ENCODE measurements around the gene GALNT6. TPM values are rescaled to one million over a fixed set of nuclear protein-coding genes. Genes with fewer than 3 reads are reported as not detected.
A peak's percentile ranks its signal among the peaks of the same experiment; 100 is the strongest.

GALNT6 gene
- total and polyA plus RNA-seq, 8 donors: 3.4 to 155 (median 24.6) TPM

GRCh38 chr12:51358496-51358895 is 32.7 kb downstream of the GALNT6 start:
- intact Hi-C loops (cut with DNase I; ENCODE audit: low total_unique reads): no loop called here

GRCh38 chr12:51357374-51358047 is 33.7 kb downstream of the GALNT6 start:
- H3K27ac ChIP-seq: no peak overlapping the region
- TF ChIP-seq POLR2A (IDR thresholded peaks at IDR 0.05) (no peak), POLR2AphosphoS5 (IDR thresholded peaks at IDR 0.05) (no peak), EP300 (IDR thresholded peaks at IDR 0.05) (no peak), CTCF (IDR thresholded peaks at IDR 0.05) (no peak)
- no peaks in the 10 kb centered on the region for H3K27me3 ChIP-seq
- no peaks in the 10 kb centered on the region for H3K9me3 ChIP-seq
- peaks cover 0 to 85% (median 47%) of the 10 kb centered on the region in 4 donors for H3K36me3 ChIP-seq
- intact Hi-C loops (cut with DNase I; ENCODE audit: low total_unique reads): no loop called here
- no peak for DNase-seq
- no peak overlapping the region for H3K4me3 ChIP-seq
- no peaks in the 10 kb centered on the region for H3K4me1 ChIP-seq
- WGBS, 5 donors: 80 to 91% (median 86%) methylated on average over 10 of the region's 10 CpGs

More at GRCh38 chr12:51358496-51358895, 32.7 kb downstream of the GALNT6 start:
- H3K4me3 ChIP-seq: no peak overlapping the region
- H3K9me3 ChIP-seq: no peaks in the 10 kb centered on the region
- no peak for TF ChIP-seq POLR2AphosphoS5 (IDR thresholded peaks at IDR 0.05)
- TF ChIP-seq POLR2A (IDR thresholded peaks at IDR 0.05): no peak
- no peak for TF ChIP-seq EP300 (IDR thresholded peaks at IDR 0.05)
- no peak for TF ChIP-seq CTCF (IDR thresholded peaks at IDR 0.05)
- DNase-seq: no peak
- 90 to 98% (median 96%) methylated on average over 8 of the region's 8 CpGs for WGBS, 5 donors
- H3K36me3 ChIP-seq: peaks cover 0 to 94% (median 49%) of the 10 kb centered on the region in 4 donors
- H3K4me1 ChIP-seq: no peaks in the 10 kb centered on the region
- H3K27ac ChIP-seq: no peak overlapping the region
- H3K27me3 ChIP-seq: no peaks in the 10 kb centered on the region

DNA sequence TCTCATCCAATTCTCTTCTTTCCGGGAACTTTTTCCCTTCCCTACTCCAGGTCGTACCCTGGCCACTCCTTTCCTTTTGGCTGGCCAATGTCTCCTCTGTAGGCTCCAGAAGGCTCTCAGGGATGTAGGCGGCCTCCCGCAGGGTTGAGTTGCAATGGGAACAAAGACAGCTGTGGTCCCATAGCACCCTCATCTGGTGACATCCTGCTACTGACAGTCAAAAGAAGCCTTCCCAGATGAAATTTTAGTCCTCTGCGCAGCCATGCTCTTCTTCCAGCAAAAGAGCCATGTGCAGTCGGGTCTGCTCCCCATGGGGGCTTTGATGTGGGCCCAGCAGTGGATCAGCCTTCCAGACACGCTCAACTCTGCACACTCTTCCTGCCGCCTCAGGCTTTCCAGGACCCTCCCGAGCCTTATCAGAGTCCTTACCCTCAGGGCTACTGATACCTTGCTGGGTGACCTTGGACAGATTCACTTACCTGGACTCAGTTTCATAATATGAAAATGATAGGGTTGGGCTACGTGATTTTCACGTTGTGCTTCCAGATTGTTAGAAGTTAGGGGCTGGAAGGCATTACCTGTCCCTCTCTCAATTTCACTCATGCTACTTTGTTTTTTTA is 39.2 kb downstream of the GALNT6 start:
- Histone ChIP-seq H3K4me3 (no peak overlapping the region), H3K9me3 (no peaks in the 10 kb centered on the region), H3K4me1 (no peaks in the 10 kb centered on the region), H3K27ac (no peak overlapping the region), H3K27me3 (peaks cover 0 to 8% (median 0%) of the 10 kb centered on the region in 3 donors), H3K36me3 (peaks cover 0 to 31% (median 20%) of the 10 kb centered on the region in 4 donors)
- 45 to 65% (median 52%) methylated on average over 11 of the region's 11 CpGs for WGBS, 5 donors
- DNase-seq: peak in 1 of 2 donors; percentile 72
- intact Hi-C loops (cut with DNase I; ENCODE audit: low total_unique reads): no loop called here
- TF ChIP-seq POLR2A (IDR thresholded peaks at IDR 0.05) (no peak), POLR2AphosphoS5 (IDR thresholded peaks at IDR 0.05) (no peak), CTCF (IDR thresholded peaks at IDR 0.05) (peak in 4 of 7 experiments; percentile 17 to 34 (median 21))

DNA sequence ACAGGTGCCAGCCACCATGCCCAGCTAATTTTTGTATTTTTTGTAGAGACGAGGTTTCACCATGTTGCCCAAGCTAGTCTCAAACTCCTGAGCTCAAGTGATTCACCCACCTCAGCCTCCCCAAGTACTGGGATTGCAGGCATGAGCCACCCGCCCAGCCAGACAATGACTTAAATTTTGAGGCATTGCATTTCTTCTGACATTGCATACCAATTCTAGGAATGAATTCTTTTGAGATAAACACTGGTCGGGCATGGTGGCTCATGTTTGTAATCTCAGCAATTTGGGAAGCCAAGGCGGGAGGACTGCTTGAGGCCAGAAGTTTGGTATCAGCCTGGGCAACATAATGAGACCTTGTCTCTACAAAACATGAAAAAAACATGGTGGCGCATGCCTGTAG is 42.2 kb downstream of the GALNT6 start:
- intact Hi-C loops (cut with DNase I; ENCODE audit: low total_unique reads): no loop called here
- no peak for DNase-seq
- Histone ChIP-seq H3K27me3 (peaks cover 0 to 8% (median 0%) of the 10 kb centered on the region in 3 donors), H3K4me1 (no peaks in the 10 kb centered on the region), H3K9me3 (no peaks in the 10 kb centered on the region), H3K36me3 (peaks cover 0 to 5% (median 2%) of the 10 kb centered on the region in 4 donors), H3K27ac (no peak overlapping the region), H3K4me3 (no peak overlapping the region)
- TF ChIP-seq CTCF (IDR thresholded peaks at IDR 0.05) (no peak), POLR2AphosphoS5 (IDR thresholded peaks at IDR 0.05) (no peak), EP300 (IDR thresholded peaks at IDR 0.05) (no peak), POLR2A (IDR thresholded peaks at IDR 0.05) (no peak)
- 82 to 90% (median 83%) methylated on average over 5 of the region's 5 CpGs for WGBS, 5 donors

Measured in stomach (tissue), 9 donors.